HG03521 (cell line): ENCODE results near the gene BTBD16.

Experiments
- ATAC-seq: cut with Tn5 transposase; IDR thresholded peaks from one replicate; pipeline ENCODE4 v1.9.1; 2021; ENCODE audit warnings: mild to moderate bottlenecking, moderate library complexity; ENCODE audit not compliant: unreplicated experiment

Gene BTBD16

DNA sequence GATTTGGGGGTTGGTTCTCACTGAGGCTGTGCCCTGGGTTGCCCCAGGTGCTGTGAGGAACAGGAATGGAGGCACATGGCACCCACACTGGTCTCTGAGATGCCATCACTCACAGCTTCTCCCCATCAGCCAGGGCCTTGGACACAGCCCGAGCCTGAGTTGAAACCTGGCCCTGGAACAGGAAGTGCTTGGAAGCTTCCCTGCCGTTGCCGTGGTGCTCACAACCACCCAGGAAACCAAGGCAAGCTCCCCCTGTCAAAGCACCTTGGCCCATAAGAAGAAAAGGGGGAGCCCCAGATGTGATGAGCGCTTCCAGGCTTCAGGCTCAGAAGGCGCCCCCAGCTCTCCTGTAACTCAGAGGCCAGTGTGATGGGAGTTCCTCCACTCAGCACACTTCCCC lies at the start of gene BTBD16:
BTBD16 (plus strand) TSS at position 221 of the 400 bp plus-strand sequence. CDS start 3,786 bp downstream, outside the sequence.
- ATAC-seq = no peak

DNA sequence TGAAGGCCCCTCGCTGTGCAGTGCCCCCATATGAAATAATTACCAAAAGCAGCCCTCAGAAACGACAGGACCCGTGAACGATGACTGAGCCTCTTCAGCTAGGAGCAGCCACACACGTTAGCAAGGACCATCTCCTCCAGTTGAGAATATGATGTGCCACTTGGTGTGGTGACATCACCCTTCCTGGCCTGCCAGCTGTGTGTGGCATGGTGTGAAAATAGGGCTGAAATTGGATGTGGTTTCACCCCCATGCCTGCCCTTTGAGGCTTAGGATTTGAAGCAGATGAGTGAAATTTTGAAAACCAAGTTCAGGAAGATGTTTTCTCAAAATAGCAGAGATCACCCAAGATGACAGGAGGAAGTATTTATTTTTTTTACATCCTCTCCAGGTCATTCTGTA lies 49.1 kb upstream of the BTBD16 start:
- no peak for ATAC-seq

DNA sequence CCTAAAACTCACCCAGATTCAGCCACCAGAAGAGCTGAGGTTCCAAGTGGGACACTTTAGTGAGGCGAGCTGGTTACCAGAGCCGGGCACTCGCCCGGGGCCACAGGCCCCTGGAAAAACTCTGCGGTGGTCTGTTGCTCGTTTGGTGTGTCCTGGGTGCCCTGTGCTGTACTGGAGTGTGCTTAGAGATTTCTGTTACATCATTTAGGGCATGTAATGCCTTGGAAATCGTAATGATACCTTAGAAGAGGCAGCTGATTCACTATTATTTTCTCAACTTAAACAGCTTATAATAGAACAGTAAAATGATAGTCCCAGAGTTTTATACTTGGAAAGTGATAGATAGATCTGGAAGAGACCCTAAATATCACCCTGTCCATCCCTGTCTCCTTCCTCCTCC lies 48.5 kb upstream of the BTBD16 start:
- ATAC-seq = no peak

DNA sequence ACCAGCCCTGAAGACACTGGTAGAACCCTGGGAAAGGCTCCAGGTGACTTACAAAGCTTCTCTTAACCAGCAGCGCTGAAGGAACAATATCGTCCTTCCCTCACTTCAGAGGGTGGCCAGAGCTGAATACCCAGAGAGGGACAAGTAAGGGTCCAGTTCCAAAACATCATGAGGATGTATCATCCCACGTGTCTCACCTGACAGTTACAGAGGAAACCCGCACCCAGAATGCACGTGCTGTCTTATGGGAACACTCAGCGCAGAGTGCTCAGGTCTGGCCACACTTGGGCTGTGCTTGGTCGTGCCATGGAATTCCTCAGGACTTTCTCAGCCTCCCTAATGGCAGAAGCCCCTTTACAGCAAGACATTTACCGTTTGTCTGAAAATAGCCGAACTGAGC lies 46.9 kb upstream of the BTBD16 start:
- ATAC-seq = no peak

DNA sequence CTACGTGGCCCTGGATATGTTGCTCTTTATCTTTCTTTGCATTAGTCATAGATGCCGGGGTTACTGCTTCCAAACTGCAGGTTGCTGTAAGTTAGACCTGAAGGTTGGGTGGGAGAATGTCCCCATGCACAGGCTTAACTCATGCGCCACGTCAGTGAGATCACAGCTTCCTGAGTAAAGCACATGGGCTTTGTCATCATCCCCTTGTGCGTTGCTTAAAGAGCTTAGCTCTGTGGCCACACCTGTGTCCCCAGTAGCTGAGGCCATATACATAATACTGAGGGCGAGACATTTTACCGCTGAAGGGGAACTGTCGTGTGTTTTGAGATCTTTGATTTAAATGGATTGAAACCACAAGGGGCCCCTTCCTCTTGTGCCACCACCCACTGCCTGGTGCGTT lies 45.8 kb upstream of the BTBD16 start:
- ATAC-seq = no peak

DNA sequence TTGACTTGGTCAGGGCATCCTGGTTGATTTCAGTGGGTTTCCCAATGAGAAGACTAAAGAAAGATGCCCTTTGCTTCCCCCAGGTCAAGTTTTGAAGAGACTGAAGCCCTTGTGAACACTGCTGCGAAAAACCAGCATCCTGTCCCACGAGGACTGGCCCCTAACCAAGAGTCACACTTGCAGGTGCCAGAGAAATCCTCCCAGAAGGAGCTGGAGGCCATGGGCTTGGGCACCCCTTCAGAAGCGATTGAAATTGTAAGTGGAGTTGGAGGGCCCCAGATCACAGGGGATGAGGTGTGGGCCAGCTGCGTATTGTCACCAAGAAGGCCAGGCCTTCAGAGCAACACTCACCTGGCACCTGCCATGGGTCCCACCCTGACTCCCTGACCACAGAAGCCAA lies 43.3 kb upstream of the BTBD16 start:
- ATAC-seq = no peak

DNA sequence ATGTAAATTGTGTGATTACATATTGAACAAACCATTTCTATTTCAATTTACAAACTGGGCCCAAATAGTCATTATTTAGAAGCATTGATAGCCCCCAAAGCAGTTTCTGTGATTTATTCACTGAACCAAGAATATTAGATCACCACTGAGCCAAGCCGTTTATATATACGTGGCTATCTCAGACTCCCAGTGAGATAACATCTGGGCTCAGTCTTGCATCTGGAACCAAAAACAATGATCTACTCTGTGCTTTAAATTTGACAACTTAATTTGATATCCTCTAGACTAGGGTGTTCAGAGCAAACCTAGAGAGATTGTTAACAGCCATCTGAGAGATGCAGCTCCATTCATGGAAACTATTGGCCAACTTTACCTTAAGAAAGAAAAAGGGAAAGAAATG lies 41.4 kb upstream of the BTBD16 start:
- no peak for ATAC-seq

DNA sequence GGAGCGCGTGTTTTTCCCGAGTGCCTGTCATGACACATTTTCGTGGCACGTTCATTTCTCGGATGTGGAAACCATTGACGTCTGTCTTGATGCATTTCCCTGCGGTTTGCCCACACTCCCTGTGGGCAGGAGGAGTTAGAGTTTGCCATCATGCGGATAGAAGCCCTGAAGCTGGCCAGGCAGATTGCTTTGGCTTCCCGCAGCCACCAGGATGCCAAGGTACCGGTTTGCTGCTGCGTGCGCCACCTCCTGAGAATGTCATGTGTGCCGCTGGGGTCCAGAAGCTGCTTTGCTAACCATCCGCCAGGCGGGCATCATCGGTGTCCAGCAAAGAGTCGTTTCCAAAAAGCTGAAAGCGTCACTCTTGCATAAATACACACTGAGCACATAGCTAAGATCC lies 40.9 kb upstream of the BTBD16 start:
- no peak for ATAC-seq

DNA sequence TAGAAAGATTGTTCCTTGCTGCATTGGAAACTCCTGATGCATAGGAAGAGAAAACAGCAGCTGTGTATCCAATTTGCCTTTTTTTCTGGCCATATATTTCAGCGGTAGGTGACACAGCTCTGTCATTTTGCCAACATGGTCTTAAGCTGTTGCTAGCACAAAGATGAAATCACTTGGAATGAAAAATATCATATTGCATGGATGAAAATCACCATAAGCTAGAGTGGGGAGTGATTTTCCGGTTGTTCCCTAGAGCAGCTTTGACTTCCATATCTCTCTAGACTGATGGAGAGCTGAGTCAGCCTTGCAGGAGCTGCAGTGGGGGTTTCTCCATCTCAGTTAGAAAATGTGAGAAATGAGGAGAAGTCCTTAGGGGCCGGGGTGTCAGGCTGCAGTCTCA lies 38.3 kb upstream of the BTBD16 start:
- ATAC-seq = no peak

DNA sequence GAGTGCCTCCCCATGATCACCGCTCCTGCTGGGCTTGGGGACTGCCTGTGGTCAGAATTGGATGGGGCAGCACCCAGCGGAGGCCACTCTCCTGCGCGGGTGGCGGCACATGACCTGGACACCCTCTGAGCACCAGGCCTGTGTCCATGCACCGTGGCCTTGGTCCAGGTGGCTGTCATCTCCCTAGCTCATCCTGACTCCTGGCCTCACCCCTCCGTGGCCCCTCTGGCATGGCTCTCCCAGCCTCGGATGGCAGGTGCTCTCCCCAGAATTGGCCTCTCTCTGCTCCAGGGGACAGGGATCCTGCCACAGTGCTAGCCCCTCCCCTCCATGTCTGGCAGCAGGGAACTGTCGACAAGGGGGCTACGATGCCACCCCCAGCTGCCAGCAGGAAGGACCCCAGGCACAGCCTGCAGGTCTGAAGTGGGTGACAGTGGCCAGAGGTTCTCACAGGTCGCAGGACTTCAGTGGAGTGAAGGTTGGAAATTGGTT lies 37.2 kb upstream of the BTBD16 start:
- no peak for ATAC-seq

DNA sequence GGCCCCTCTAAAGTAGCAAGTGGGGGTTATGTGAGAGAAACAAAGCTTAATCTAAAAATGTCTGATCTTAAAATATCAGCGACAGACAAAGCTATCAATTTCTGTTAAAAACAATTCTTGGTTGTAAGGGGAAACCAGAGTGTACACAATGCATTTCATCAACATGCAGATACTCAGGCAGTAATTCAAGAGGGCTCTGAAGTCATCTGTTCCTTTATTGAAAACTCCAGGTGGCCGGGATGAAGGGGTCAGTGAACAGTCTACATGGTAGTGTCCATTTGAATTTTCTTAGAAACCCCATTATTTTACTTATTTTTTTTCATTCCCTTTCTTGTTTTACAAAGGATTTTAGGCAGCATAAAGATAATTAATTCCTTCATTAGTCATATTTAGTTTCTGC lies 36.7 kb upstream of the BTBD16 start:
- no peak for ATAC-seq

DNA sequence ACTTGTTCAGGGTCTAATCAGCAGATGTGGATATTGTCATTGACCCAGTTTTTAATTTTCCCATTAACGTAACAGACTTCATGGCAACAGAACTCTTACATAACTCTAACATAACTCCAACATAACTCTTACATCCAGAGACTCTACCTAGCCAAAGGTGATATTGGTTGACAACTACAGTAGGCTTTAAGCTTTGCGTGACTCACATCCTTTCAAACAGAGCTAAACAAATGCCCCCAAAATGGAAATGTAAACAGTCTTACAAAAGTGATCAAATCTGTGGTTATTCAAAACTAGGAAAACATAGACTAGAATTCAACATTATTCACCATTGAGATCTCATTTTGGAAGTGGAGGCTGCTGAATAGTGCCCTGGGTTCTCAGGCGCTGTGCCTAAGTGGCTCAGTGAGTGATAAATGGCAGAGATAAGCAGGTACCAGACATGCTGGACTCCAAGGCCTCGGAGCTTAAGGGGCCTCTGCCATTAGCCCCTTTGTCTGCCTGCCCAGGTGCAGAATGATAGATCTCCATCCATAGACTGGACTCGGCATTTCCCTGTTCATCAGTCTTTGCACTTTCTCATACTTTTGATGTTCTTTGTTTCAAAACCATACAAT lies 34.3 kb upstream of the BTBD16 start:
- no peak for ATAC-seq

DNA sequence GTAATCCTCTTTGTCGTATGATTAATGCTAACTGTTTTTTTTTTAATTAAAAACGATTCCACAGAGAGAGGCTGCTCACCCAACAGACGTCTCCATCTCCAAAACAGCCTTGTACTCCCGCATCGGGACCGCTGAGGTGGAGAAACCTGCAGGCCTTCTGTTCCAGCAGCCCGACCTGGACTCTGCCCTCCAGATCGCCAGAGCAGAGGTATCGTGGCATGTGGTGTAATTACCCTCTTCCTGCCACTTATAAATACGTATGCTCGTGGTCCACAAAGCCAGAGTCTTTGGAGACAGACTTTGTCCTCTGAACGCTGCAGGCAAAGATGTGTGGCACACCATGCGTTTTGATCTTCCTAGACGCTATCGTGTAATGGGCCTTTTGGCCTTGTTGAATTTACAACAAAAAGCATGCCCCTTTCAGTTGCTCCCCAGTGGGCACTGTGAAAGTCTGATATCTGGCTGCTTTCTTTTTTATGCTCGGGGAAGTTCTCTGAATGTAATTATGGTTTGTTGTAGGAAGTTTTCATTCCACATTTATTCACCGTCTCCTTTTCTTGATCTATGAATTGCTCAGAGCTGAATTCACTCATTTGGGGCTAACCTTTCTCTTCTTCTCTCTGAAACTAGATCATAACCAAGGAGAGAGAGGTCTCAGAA lies 33.6 kb upstream of the BTBD16 start:
- ATAC-seq = no peak

DNA sequence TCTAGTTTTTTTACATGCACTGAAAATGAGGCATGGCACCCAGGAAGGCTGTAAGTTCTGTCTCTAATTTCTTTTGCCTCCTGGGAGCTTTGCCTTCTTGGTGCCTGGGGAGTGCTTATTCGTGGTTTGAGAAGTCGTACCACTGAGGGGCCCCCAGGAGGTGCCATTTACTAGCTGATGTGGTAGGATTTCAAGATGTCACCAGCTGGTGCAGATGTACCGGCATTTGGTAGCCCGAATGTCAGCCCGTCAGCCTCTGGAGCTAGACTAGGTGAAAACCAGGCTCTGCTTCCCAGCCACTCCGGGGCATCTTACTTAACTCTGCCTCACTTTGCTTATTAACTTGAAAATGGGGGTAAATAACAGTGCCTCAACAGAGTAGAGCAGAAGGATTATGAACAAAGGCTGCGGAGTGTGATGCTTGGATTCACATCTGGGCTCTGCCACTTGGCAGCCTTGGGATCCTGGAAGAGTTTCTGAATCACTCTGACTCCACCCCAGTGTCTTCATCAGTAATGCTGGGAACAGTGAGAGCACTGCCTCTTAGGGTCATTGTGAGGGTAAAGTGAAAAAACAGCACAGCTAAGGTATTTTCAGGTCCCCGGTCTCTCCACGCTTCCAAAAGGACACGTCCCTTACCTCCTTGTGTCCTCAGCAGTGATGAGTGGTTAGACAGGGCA lies 31.4 kb upstream of the BTBD16 start:
- no peak for ATAC-seq

DNA sequence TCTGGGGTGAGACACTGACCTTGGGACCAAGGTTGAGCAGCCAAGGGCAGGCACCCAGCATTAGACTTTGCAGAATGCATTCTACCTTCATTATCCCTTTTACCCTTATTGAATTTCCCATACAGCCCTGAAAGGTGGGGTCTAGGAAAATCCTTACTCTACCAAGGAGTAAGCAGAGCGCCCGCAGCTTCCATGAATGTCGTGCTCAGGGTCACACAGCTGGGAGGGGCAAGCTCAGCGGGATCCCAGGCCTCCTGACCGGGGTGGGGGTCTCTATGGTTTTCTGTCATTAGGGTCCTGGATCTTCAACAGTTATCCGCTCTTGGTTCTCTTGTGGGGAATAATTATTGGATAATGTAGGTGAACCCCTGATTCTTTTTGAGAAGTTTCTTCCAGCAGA lies 30.7 kb upstream of the BTBD16 start:
- ATAC-seq = no peak

DNA sequence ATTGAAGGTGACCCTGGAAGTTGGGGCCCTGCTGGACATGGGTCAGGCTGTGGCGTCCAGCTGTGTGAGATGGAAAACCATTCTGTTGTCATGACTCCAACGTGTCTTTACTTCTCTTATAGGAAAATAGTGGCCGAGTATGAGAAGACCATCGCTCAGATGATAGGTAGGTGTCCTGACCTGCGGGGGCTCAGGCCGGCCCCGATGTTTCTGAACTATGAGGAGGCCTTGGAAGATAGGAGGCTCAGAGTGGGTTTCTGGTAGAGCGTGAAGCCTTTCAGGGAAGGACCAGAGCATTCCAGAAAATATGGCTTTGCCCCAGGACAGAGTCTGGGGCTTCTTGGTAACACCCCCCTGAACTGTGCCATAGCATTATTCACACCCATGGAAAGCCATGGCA lies 29.3 kb upstream of the BTBD16 start:
- no peak for ATAC-seq

DNA sequence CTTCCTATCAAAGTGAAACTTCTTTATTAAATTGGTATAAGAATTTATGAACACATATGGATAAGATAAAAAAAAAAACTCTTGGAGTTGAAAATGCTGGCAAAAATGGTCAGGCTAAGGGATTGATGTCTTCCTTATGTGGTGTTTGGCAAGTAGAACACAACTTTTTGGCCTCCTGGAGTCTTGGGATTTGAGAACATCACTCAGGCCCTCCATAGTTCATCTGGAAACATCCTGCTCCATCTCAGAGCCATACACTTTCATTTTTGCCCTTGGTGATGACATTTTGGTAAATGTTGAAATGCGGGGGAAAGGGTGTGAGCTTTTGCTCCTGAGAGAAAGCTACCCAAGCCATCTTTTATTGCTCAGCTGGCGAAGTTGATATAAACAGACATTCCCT lies 27.5 kb upstream of the BTBD16 start:
- ATAC-seq = no peak

DNA sequence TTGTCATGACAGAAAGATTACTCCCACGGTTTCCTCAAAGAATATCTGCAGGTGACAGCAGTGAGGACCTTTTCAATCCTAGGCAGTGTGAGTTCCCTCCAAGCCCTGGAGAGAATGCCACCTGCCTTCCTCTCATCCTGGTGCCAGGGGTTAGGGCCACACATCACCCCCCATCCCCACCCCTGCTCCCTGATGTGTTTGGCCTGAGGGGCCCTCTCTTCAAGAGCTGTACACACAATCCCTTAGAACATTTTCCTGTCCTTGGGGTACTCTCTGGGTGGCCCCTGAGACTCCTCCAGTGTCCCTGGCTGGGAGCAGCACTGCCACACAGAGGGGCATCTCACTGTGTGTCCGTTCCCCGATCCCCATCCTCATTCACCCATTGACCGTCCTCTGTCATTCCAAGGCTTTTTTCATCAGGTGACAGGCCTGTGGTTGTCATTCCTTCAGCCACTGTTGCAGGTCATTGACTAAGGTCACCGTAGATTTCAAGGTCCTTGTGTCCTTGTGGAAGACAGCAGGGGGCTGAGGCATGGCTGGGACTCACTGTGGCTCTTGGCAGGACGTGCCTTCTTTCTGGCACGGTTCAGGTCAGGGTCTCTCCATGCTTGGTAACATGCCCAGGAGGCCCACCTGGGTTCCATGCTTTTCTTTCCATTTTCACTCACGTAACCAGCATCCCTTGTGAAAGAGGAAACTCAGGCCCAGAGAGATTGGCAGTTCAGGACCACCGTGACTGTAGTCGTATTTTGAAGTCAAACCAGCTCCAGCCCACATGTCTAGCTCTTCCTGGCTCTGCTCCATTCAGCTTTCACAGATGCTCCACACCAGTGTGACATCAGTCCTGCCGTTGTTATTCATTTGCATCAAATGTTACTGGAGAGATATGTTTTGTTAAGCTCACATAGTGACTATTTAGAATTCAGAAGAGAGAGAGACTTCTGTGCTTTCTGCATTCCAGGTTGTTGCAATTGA lies 26.8 kb upstream of the BTBD16 start:
- ATAC-seq = no peak

DNA sequence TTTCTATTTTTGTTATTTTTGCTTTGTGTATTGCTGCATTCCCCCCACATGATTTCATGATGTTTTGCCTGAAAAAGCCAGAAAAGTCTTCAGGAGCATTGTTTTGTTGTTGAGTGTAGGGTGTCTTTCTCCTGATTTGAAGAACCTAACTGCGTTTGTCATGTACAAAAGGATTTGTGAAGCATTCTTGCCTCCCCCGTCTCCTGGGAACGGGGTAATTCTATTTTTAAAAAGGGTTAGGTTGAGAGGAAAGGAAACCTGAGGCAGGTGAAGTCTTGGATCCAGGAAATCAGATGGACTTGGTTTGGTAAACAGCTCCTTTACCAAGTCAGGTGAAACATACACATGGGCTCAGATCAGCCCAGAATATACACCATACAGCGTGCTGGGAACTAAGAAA lies 26.0 kb upstream of the BTBD16 start:
- no peak for ATAC-seq

DNA sequence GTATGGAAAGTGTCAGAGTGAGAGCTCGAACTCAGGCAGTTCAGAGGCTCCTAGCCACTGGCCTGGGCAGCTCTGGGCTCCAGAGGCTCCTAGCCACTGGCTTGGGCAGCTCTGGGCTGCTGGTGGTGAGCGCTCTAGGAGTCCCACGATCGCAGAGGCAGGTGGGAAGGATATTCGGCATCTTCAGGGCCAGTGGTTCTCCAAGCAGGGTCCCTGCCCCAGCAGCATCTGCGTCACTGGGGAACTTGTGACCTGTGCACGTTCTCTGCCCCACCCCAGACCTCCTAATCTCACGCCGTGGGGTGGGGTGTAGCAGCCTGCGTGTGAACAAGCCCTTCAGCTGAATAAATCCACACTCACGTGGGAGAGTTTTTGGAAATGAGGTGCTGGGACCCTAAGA lies 25.2 kb upstream of the BTBD16 start:
- no peak for ATAC-seq
